ENCODE results near the gene FGFR3.

The FGFR3 gene

DNA sequence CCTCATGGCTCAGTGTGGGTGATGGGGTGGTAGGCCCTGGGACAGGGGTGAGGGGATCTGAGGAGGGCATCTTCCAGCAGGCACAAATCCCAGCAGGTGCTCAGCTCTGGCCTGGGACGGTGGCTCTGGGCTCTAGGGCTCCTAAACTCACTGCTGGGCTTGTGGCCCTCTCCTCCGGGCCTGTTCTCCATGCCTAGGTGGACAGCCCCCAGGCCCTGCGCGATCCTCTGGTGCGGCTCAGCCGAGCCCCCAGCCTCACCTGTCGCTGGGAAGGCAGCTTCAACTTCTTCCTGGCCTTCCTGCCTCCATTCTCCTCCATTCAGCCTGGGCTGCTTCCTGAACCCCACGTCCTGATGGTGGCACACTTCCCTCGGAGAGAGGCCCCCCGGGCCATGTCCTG, 19.3 kb upstream of the FGFR3 start:
- DNase-seq (ENCODE audit: low read depth): no peak
- TF ChIP-seq, protein P1, sequence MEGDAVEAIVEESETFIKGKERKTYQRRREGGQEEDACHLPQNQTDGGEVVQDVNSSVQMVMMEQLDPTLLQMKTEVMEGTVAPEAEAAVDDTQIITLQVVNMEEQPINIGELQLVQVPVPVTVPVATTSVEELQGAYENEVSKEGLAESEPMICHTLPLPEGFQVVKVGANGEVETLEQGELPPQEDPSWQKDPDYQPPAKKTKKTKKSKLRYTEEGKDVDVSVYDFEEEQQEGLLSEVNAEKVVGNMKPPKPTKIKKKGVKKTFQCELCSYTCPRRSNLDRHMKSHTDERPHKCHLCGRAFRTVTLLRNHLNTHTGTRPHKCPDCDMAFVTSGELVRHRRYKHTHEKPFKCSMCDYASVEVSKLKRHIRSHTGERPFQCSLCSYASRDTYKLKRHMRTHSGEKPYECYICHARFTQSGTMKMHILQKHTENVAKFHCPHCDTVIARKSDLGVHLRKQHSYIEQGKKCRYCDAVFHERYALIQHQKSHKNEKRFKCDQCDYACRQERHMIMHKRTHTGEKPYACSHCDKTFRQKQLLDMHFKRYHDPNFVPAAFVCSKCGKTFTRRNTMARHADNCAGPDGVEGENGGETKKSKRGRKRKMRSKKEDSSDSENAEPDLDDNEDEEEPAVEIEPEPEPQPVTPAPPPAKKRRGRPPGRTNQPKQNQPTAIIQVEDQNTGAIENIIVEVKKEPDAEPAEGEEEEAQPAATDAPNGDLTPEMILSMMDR (IDR thresholded peaks at IDR 0.05; ENCODE audit: control insufficient read depth, insufficient read depth, low read depth, low read length, missing control alignments): no peak

DNA sequence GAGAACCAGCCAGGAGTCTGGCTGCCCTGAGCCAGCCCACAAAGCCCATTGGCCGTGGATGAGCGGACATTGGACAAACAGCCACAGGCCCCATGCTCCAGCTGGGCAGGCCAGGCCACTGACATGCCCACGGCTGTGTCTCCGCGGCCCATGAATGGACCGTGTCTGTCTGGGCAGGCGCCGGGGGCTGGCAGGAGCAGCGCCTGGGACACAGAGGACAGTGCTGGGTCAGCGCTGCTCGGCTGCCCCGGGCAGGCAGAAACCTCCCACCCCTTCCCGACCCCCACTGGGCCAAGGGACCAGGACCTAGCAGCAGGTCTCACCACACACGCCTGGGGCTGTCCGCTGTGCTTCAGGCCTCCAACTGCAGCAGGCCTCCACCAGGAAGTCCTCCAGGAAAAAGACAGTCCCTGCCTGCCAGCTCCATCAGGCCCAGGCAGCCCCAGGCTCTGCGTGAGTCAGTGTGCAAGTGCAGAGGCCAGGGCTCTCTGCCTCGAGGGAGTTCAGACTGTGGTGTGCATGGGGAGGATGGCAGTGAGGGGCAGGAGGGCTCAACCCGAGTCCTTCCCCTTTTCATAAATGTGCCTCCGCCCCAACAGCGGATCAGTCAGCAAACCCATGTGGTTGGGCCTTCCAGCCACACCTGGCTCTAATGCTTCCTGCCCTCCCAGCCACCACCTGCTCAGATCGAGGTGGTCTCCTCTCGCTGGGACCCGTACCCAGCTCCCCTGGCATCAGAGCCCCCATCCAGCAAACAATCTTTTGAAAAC, 17.2 kb upstream of the FGFR3 start:
- TF ChIP-seq, protein P1 (IDR thresholded peaks at IDR 0.05; ENCODE audit: control insufficient read depth, insufficient read depth, low read depth, low read length, missing control alignments): no peak
- no peak for DNase-seq (ENCODE audit: low read depth)
- H3K4me3 ChIP-seq (ENCODE audit: control insufficient read depth, low read depth, low read length): no peak overlapping the region

More for the DNA sequence above, 19.3 kb upstream of the FGFR3 start:
- no peak overlapping the region for H3K4me3 ChIP-seq (ENCODE audit: control insufficient read depth, low read depth, low read length)

DNA sequence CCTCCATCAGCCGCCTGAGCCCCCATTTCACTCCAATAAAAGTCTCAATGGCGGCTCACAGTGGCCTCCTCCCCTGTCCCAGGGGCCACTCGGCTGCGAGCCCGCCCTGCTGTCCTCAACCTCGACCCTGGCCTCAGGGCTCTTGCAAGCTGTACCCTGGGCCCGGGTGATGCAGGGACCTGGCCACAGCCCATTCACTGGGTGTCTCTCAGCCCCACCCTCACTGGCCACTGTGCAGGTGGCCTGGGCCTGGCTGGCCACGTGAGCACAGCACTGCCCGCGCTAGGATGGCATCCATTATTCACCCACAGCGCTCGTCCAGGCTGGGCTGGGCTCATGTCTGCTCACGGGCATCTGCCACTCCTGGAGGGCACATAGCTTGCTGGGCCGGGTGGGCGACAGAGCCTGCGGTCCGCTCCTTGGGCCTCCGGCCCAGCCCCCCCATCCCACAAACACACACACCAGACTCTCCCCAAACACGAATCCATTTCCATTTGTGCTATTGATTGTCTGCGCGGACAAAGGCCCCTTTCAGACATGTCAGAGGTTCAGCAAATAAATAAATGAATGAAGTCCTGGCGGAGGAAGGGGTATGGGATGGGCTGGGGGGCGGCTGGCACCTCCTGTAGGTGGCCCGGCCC, 16.5 kb upstream of the FGFR3 start:
- DNase-seq (ENCODE audit: low read depth): no peak
- TF ChIP-seq, protein P1 (IDR thresholded peaks at IDR 0.05; ENCODE audit: control insufficient read depth, insufficient read depth, low read depth, low read length, missing control alignments): no peak
- H3K4me3 ChIP-seq (ENCODE audit: control insufficient read depth, low read depth, low read length): no peak overlapping the region

DNA sequence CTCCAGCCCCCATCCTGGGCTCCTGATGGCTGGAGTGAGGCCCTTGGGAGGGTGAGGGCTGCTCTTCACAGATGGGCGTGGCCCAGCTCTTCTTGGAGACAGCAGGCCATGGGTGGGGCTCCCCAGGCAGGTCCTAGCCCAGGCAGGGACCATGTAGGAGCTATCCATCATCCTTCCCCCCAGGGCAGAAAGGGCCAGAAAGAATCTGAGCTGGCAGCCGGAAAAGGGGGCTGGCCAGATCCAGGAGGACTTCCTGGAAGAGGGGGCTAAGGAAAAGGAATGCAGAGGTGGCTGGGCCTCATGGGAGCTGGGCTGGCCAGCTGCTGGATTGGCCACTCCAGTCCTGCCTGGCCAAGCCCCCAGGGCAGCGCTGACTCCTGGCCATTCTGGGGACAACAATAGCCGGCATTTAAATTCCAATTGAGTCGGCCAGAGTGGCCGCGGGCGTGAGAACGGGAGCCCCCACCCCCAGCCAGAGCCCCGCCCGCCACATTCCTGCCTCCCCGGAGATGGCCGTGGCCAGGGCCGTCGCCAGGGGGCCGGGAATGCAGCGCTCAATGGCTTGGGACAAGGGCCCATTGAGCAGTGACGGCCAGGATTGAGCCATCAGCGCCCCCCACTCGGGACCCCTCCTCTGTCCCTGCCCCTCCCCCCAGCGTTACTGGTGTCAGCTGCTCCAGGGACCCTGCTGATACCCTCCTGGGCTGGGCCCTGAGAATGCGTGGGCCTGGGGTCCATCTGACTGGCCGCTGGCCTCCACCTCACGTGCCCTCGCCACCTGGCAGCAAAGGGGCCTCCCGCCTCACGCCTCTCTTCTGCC, 15.1 kb upstream of the FGFR3 start:
- DNase-seq (ENCODE audit: low read depth): no peak
- no peak overlapping the region for H3K4me3 ChIP-seq (ENCODE audit: control insufficient read depth, low read depth, low read length)

DNA sequence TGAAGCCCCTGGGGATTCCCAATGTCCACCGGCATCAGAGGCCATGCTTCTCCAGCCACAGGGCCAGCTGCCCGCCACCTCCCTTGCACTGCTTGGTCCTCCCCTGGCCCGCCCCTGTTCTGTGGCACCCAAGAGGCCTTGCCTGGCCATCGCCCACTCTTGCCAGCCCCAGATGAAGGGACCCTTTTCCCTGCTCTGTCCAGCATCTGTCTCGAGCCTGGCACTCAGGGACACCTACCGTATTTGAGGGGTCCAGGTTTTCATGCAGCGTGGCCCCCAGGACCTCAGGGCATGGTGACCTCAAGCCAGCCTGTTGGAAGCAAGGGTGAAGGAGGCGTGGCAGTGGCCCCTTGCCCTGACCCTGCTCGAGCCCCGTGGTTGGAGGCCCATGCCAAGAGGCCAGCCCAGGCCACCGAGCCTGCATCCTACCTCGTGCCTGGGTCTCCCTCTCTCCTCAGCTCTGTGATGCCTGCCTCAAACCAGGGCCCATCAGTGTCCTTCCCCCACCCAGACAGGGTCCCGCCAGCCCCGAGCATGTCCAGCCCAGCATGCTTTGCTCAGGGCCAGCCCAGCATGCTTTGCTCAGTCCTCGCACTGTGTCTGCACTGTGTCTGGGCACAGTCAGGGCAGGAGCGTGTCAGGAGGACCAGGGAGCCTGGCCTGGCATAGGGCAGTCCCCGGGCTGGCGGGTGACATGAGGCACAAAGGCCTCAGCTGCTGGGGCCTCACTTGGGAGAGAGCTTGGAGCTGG, 14.3 kb upstream of the FGFR3 start:
- DNase-seq (ENCODE audit: low read depth): no peak
- TF ChIP-seq, protein P1 (IDR thresholded peaks at IDR 0.05; ENCODE audit: control insufficient read depth, insufficient read depth, low read depth, low read length, missing control alignments): no peak

More for the DNA sequence above, 15.1 kb upstream of the FGFR3 start:
- TF ChIP-seq, protein P1 (IDR thresholded peaks at IDR 0.05; ENCODE audit: control insufficient read depth, insufficient read depth, low read depth, low read length, missing control alignments): peak; percentile 11

More for the DNA sequence above, 14.3 kb upstream of the FGFR3 start:
- no peak overlapping the region for H3K4me3 ChIP-seq (ENCODE audit: control insufficient read depth, low read depth, low read length)

Data from AG09309 (cell line).